ENCODE data around the gene DNAJB8. TPM values are rescaled to one million over a fixed set of nuclear protein-coding genes. Genes with fewer than 3 reads are reported as not detected.

Gene DNAJB8
- total RNA-seq, 1 experiment from 2014 or later: not detected

DNA sequence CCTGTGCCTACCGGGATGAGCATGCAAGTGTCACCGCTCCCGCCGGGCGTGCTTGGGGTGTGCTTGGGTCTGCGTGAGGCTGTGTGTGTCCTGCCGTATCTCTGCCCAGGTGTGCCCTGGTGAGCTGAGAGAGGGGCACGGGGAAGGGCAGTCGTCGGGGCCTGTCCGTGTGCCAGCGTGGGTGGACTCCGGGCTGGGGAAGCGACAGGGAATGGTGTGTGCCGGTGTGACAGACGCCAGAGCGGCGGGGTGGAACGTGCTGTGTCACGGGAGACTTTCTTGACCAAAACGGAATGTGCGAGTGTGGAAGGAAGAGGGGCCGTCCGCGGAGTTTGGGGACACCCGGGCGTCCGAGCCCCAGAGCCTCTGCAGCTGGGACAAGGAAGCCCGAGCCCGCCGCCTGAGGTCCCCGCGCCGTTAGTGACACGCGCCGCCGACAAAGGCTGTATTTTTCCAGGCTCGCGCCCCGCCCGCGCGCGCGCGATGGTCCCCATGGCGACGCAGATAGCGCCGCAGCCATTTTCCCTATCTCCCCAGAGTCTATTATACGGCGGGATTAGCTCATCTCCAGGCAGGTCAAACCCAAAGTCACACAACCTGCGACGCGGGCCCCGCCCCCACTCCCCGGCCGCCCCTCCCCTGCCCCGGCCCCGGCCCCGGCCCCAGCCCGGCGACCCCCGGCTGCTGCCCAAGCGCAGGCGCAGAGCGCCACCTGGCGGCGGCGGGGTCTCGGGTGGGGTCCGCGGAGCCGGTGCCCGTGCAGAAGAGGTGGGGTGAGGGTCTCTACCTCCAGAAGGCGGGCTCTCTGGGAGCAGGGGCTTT lies 30.8 kb upstream of the DNAJB8 start:
- peak; percentile 46 for DNase-seq
- peaks cover 36% of the 10 kb centered on the region for H3K27me3 ChIP-seq
- H3K9me3 ChIP-seq: no peaks in the 10 kb centered on the region
- H3K4me3 ChIP-seq: peak overlapping the region; percentile 48
- H3K36me3 ChIP-seq: no peaks in the 10 kb centered on the region

DNA sequence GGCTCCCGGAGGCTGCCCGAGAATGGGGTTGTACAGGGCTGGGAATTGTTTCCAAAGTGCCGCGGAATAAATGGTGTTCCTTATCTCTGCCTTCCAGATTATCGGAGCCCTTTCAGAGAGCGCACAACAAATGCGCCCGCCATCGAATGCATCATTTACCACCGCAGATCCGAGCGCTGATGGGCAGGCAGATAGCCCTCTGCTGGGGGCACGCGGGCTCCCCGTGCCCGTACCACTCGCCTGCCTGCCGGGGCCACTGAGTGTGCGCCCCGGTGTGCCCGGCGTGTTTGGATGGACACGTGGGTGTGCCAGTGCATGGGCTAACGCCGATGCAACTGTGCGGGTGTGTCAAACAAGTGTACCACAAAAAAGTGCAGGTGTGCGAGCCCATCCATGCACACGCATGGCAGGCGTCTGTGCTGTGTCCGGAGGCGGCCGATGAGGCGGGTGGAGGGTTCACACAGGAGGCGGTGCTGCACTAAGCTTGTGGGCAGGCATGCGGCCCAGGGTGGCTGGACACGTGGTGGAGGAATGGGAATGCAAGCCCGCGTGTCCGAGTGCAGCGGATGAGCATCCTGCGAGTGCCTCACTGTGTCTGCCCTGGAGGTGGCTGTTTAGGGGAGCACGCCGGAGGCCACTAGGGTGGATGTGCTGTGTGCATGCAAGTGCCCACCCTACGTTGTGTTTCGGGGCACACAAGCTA lies 30.1 kb upstream of the DNAJB8 start:
- Histone ChIP-seq H3K4me3 (no peak overlapping the region), H3K9me3 (no peaks in the 10 kb centered on the region), H3K36me3 (no peaks in the 10 kb centered on the region), H3K27me3 (peaks cover 44% of the 10 kb centered on the region)
- DNase-seq: peak; percentile 31

DNA sequence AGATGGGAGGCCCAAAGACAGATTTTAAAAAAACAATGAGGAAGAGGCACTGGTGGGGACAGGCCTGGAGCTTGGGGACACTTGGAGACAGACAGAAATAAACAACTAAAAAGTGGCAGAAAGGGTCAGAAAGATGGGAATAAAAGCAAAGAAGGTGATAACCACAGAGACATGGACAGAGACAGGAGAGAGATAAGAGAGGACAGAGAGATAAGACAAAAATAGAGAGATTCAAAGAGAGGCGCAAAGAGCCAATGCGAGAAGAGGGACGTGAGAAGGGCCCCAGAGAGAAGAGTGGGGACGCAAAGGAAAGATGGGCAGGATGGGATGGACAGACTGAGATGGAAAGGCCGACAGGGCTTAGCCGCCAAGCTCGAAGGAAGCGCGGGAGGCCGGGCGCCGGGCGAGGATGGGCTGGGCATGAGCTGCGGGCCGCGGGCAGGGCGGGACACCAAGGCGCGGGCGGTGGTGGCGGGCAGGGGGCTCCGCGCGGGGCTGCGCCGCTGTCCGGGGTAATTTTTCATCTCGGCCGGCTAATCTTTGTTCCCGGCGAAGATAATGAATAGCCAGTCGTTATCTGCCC lies 29.4 kb upstream of the DNAJB8 start:
- DNase-seq: no peak
- Histone ChIP-seq H3K9me3 (no peaks in the 10 kb centered on the region), H3K27me3 (peaks cover 46% of the 10 kb centered on the region), H3K4me3 (no peak overlapping the region), H3K36me3 (no peaks in the 10 kb centered on the region)

DNA sequence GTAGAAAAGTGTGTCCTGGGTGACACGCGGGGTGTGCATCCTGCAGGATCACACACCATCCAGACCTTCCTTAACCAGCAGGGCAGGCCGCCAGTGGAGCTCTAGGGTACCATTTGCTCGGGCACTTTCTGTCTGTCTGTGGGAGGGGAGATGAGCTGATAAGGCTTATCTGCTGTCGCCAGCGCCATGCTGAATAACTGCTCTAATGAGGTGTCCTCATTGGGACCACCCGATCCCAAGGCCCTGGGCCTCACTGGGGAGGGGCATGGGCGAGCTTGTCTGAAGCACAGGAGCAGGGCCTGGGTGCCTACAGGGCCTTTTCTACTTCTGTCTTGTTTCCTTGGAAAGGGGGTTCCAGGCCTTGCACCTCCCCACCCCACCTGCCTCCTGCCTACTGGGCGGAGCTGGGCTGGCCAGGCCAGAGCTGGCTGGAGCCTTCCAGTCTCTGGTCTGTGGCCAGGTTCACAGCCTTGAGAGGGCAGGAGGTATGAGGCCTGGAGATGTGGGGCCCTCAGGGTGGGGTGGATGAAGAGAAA lies 28.8 kb upstream of the DNAJB8 start:
- DNase-seq: no peak
- no peaks in the 10 kb centered on the region for H3K36me3 ChIP-seq
- H3K9me3 ChIP-seq: no peaks in the 10 kb centered on the region; the same call in 1 of the 2 replicates
- H3K27me3 ChIP-seq: peaks cover 50% of the 10 kb centered on the region
- no peak overlapping the region for H3K4me3 ChIP-seq

DNA sequence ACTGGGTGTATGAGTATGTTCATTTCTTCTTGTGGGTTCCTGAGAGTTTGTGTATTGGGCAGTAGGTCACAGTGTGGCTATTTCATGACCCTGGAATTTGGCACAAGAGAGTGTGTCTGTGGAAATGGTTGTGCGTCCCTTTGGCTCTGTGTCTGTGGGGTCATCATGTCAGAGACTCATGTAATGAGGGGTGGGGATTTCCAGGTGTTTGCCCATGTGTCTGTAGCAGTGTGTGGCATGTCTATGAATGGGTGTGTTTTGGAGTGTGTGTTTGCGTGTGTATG lies 27.6 kb upstream of the DNAJB8 start:
- H3K27me3 ChIP-seq: peaks cover 62% of the 10 kb centered on the region

DNA sequence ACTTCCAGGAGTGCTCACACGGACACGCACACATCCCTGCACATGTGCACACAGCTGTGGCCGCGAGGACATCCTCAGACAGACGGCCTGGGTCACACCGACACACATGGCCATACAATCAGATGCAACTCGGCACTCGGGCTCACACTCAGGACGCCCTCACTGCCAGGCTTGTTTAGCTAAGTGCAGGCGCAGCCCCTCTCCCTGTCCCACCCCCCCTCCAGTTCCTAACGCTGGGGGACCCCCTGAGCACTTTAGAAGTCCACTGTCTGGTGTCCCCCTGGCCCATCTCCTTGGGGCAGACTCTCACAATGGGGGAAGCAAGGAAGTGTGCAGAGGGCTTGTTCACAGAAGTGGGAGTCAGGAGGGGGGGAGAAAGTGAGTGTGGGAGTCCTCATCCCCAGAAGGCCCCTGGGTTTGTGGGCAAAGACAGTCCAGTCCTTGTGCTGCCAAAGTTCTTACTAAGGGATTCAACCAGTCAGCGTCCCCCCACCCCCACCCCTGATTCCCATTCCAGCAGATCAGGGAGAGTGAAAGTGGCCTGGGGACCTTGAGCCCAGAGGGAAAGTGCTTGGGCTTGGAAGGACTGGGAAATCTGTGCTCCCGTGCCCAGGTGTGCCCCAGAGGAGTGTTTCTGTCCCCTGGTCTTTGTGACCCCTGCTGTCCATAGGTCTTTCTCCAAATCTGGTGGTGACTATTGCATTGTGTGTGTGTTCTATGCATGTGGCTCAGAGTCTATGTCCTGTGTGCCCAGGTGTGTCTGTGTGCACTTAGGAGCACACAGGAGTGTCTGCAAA lies 27.1 kb upstream of the DNAJB8 start:
- no peak overlapping the region for H3K4me3 ChIP-seq
- no peaks in the 10 kb centered on the region for H3K36me3 ChIP-seq
- H3K9me3 ChIP-seq: no peaks in the 10 kb centered on the region; the same call in 1 of the 2 replicates
- H3K27me3 ChIP-seq: peaks cover 68% of the 10 kb centered on the region
- no peak for DNase-seq

More for the DNA sequence above, 27.6 kb upstream of the DNAJB8 start:
- DNase-seq: no peak
- Histone ChIP-seq H3K4me3 (no peak overlapping the region), H3K9me3 (no peaks in the 10 kb centered on the region; the same call in 1 of the 2 replicates), H3K36me3 (no peaks in the 10 kb centered on the region)

DNA sequence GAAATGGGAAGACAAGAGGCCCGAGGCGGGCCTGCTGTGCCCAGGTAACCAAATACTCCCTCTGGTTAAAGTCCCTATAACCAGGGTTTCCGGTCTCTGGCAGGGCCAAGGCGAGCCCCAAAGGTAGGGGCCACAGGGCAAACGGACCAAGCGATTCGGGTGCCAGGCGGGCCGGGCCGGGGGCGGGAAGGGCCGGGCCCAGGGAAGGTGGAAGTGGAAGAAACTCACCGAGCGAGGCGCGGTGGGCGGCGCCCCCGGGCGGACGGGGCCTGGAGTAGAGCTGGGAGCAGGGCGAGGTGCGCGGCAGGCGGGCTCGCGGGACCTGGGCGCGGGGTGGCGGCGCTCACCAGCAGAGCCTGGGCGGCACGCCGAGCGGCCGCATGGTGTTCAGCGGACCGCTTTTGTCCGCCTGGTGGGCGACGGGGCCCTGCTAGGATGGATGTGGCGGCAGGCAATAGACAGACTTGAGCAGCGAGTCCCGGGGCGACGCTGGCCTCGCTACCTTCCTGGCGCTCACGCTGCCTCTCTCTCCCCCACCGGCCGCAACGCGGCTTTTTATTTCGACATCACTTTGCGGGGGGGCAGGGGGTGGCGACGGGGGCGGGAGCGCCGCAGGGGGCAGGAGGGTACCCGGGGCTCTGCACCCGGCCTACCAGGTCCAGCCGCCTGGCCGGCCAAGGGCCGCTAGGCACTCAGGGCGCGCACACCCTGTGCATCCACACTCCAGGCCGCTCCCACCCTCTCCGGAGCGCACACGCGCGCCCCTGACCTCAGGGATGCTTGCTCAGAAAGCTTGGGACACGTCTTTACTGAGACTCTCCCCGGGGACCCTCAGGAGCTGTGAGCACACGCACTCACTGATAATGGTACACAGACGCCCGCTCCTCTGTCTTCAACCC lies 26.2 kb upstream of the DNAJB8 start, which contains the start of gene GATA2:
TSS of gene GATA2 (minus strand) at position 531 of the 899 bp plus-strand sequence. CDS start 6,170 bp downstream, outside the sequence.
- no peak within 1 kb of the TSS for H3K4me3 ChIP-seq
- DNase-seq: no peak
- no peaks in the 10 kb centered on the region; the same call in 1 of the 2 replicates for H3K9me3 ChIP-seq
- H3K27me3 ChIP-seq: peaks cover 76% of the 10 kb centered on the region
- no peaks in the 10 kb centered on the region for H3K36me3 ChIP-seq

DNA sequence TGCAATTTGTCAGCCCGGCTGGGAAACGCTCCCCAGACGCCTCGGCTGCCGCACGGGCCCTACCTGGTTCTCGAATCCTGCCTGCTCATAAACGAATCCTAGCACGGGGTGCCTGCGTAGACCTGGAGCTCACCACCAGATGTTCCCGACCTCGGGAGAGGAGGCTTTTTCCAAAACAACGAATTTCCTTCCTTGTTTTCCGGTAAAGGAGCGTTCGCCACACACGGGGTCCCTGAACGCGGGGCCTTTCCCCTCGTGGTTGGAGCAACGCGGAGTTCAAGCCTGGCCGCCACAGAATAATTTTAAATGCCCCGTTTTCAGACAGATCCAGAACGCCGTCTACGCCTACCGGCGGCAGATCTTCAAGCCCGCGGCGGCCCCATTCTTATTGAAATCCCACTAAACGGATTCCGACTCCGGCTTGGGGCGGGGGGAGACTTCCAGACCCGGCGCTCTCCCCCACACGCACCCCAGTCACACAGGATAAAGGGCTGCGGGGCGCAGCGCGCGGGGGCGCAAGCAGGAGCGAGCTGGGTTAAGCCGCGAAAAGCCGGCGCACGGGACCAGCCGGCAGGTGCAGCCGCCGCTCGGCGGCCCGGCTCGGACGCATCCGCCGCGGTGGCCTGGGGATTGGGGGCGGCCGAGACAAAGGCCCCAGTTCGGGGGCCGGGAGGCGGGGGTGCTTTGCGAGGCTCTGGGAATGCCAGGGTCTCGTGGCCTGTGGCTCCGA lies 25.4 kb upstream of the DNAJB8 start:
- peaks cover 78% of the 10 kb centered on the region for H3K27me3 ChIP-seq
- H3K36me3 ChIP-seq: no peaks in the 10 kb centered on the region
- DNase-seq: no peak
- H3K4me3 ChIP-seq: no peak overlapping the region
- H3K9me3 ChIP-seq: no peaks in the 10 kb centered on the region; the same call in 1 of the 2 replicates

DNA sequence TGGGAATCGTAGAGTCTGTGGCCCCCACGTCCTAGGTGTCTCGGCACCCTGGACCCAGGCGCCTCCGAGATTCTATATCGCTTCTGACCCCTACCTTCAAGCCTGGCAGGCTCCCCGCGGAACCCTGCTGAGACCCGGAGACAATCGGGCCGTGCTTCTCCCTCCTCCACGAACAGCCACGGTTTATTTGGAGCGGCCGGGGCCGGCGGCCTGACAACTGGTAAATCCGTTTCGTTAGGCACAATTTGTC lies 24.9 kb upstream of the DNAJB8 start:
- H3K27me3 ChIP-seq: peaks cover 78% of the 10 kb centered on the region
- DNase-seq: no peak
- H3K4me3 ChIP-seq: no peak overlapping the region
- H3K9me3 ChIP-seq: no peaks in the 10 kb centered on the region; the same call in 1 of the 2 replicates
- H3K36me3 ChIP-seq: no peaks in the 10 kb centered on the region

DNA sequence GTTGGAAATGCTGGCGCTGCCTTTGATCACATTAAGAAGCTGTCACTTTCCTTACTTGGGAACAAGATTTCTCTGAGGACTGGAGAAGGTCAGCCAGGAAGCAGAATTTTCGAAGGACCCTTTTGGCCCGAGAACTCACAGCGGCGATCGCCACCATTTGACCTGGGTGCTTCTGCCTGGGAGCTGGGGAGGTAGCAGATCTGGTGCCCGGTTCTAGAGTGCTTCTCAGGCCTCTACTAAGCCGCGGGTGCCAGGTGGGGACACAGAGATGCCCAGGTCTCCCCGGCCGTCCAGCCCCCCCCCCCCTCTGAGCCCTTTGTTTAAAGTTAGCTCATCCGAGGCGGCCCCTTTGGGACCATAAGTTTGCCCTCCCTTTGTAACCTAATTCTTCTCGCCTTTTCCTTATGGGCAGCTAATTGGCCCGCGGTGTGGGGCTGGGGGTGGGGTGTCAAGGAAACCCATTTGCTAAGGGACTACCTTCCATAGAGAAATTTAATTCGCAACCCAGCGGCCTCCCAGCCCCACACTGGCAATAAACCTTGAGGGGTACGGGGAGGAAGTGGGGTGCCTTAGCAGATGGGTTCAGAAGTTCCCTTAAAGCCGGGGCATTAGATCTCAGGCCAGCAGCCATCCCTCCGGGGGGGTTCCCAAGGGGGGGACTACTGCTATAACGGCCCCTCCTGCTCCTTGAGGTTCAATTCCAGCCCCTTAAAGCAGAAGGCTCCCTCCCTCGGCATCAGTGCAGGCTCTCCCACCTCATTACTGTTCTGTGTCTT lies 24.4 kb upstream of the DNAJB8 start:
- H3K27me3 ChIP-seq: peaks cover 79% of the 10 kb centered on the region
- H3K9me3 ChIP-seq: no peaks in the 10 kb centered on the region; the same call in 1 of the 2 replicates
- H3K4me3 ChIP-seq: no peak overlapping the region
- no peak for DNase-seq
- H3K36me3 ChIP-seq: no peaks in the 10 kb centered on the region

DNA sequence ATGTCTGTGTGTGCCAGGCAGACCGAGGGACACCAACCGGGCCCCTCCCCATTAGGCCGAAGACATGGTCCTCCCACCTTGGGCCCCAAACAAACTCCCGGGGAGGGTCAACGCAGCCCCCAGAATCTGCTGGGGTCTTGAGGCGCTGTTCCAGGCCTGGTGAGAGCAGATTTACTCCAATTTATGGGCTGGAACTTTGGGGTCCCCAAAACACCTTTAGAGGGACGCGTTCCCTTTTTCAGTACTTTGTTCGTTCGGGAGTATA lies 23.9 kb upstream of the DNAJB8 start:
- Histone ChIP-seq H3K4me3 (no peak overlapping the region), H3K27me3 (peaks cover 79% of the 10 kb centered on the region)

DNA sequence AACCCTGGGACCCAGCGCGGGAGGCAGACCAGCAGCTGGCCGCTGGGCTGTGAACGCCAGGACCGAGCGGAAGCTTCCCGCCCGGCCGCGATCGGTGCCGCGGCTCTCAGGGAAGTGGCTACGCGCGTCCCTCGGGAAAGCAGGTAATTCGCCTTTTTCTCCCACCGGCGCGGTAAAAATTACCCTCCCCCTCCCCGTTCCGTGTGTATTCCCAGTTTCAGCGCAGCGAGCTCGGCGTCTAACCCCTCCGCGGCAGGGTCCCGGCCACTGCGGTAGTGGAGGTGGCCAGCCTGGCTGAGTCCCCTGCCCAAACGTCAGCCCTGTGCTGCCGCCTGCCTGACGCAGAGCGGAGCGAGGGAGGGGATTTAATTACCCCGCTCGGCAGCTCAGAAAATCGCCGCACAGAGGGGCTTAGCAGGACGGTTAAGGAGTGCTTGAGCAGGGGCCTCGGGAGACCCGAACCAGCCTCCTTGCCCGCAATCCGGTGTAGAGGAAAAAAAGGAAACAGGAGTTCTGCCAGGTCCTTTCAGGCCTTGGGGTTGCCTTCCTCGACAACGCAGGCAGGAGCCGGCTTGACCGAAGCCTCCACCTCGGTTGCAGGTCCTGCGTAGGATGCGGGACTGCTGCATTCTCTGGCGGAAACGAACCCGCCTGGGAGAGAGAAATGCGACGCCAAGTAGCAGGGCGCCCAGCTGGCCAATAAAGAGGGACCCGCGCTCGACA lies 23.4 kb upstream of the DNAJB8 start:
- no peaks in the 10 kb centered on the region; the same call in 1 of the 2 replicates for H3K9me3 ChIP-seq
- H3K27me3 ChIP-seq: peaks cover 79% of the 10 kb centered on the region
- peak overlapping the region; percentile 13 for H3K4me3 ChIP-seq
- no peaks in the 10 kb centered on the region for H3K36me3 ChIP-seq
- DNase-seq: peak; percentile 37

More for the DNA sequence above, 23.9 kb upstream of the DNAJB8 start:
- Histone ChIP-seq H3K9me3 (no peaks in the 10 kb centered on the region; the same call in 1 of the 2 replicates), H3K36me3 (no peaks in the 10 kb centered on the region)
- DNase-seq: no peak

DNA sequence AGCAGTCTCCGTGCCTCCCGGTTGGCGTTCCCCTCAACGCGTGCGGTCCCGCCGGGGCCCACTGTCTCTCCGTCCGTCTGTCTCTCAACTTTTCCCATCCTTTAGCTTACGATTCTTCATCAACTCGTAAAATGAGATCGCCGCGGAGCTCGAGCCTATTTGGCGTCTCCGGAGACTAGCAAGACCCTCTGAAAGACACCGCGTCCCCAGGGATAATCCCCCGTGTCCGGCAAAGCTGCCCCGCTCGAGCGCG lies 22.9 kb upstream of the DNAJB8 start:
- Histone ChIP-seq H3K4me3 (peak overlapping the region; percentile 13), H3K27me3 (peaks cover 79% of the 10 kb centered on the region), H3K9me3 (no peaks in the 10 kb centered on the region; the same call in 1 of the 2 replicates), H3K36me3 (no peaks in the 10 kb centered on the region)
- DNase-seq: no peak

DNA sequence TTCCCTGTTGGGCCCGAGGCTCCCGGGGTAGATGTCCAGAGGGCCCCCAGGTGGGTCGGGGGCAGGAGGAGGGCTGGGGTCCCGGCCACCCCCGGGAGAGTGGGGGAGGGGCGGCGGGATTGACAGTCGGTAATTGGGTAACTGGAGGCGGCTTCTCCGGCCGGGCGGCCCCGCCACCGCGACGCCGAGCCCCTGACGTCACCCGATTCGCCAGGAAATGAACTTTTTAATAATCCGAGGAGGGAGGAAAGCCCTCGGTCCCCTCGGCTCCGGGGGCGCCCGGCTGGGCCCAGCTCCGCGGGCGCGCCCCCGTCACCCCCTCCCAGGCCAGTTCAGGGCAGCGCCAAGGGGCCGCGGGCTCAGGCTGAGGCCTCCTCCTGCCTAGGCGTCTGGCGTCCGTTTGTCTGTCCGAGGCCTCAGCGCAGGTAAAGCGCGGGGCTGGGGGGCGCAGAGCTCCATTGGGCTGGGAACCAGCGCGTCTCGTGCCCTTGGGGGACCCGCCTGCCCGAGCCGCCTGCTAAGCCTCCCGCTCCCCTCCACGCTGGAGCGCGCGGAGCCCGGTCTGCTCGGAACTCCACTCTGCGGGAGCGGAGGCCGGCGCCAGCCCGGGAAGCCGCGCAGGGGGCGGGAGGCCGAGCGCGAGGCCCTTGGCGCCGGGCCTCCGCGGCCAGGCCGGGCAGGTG lies 22.4 kb upstream of the DNAJB8 start:
- Histone ChIP-seq H3K36me3 (no peaks in the 10 kb centered on the region), H3K9me3 (no peaks in the 10 kb centered on the region; the same call in 1 of the 2 replicates), H3K4me3 (peak overlapping the region; percentile 19; the same call in 1 of the 2 replicates), H3K27me3 (peaks cover 74% of the 10 kb centered on the region)
- no peak for DNase-seq

All from MG63 (cell line).